ENCODE data around the gene SLC19A2. TPM values are rescaled to one million over a fixed set of nuclear protein-coding genes. Genes with fewer than 3 reads are reported as not detected.

The SLC19A2 gene
- polyA plus RNA-seq, 1 donor (not counting 4 experiments of a cell fraction or from before 2014, with no cell fraction given): 11.9 TPM

DNA sequence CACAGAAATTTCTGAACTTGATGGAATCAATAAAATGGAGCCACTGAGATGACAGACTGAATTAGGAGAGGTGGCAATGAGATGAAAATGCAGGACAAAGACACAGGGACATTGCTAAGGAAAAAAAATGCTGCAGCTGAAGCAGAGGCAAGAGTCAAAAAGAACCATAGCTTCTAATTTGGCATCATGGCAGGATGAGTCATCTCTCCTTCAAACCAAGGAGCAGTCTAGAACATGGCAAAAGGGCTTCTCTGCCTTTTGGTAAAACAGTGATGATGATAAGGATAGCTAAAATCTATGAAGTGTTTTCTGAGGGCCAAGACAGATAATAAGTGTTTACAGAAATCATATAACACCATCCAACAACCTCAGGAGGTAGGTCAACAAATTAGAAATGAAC is 16.8 kb downstream of the SLC19A2 start:
- dilution Hi-C loops (cut with MboI; ENCODE audit: extremely low pct_ligation_motif_present, low sequenced_read_pairs): no loop called here
- Histone ChIP-seq H3K36me3 (ENCODE audit: control insufficient read depth in 2 of 2, extremely low read depth in 1 of 2, insufficient read depth in 2 of 2, low read length in 2 of 2) (peaks cover 0 to 2% of the 10 kb centered on the region in 2 experiments), H3K27me3 (ENCODE audit: control insufficient read depth, extremely low read depth, insufficient read depth, low read length) (no peaks in the 10 kb centered on the region), H3K9me1 (ENCODE audit: control insufficient read depth, extremely low read depth, insufficient read depth, low read length) (no peaks in the 10 kb centered on the region), H3K4me3 (ENCODE audit: control insufficient read depth in 2 of 3, extremely low read depth in 1 of 3, insufficient read depth in 2 of 3, low read depth in 1 of 3, low read length in 3 of 3) (no peak overlapping the region), H3K4me2 (ENCODE audit: control insufficient read depth, extremely low read depth, insufficient read depth, low read depth, low read length) (no peak overlapping the region), H3K27ac (ENCODE audit: control insufficient read depth, insufficient read depth, low read length) (no peak overlapping the region), H4K20me1 (ENCODE audit: control insufficient read depth, extremely low read depth, insufficient read depth, low read length) (no peaks in the 10 kb centered on the region), H3K79me2 (ENCODE audit: control insufficient read depth, insufficient read depth, low read length) (no peaks in the 10 kb centered on the region), H3K4me1 (ENCODE audit: control insufficient read depth, extremely low read depth, insufficient read depth, low read length) (no peaks in the 10 kb centered on the region), H3K9ac (ENCODE audit: control insufficient read depth, extremely low read depth, insufficient read depth, low read length) (no peak overlapping the region), H2AFZ (ENCODE audit: control insufficient read depth, low read length) (no peak overlapping the region), H3K9me3 (ENCODE audit: control insufficient read depth, low read depth, low read length) (no peaks in the 10 kb centered on the region)
- FAIRE-seq (no peak), DNase-seq (ENCODE audit: low read depth, low spot score) (no peak)
- TF ChIP-seq EZH2 (IDR thresholded peaks at IDR 0.05; ENCODE audit: low read length): no peak
- TF ChIP-seq, protein P1, sequence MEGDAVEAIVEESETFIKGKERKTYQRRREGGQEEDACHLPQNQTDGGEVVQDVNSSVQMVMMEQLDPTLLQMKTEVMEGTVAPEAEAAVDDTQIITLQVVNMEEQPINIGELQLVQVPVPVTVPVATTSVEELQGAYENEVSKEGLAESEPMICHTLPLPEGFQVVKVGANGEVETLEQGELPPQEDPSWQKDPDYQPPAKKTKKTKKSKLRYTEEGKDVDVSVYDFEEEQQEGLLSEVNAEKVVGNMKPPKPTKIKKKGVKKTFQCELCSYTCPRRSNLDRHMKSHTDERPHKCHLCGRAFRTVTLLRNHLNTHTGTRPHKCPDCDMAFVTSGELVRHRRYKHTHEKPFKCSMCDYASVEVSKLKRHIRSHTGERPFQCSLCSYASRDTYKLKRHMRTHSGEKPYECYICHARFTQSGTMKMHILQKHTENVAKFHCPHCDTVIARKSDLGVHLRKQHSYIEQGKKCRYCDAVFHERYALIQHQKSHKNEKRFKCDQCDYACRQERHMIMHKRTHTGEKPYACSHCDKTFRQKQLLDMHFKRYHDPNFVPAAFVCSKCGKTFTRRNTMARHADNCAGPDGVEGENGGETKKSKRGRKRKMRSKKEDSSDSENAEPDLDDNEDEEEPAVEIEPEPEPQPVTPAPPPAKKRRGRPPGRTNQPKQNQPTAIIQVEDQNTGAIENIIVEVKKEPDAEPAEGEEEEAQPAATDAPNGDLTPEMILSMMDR (optimal IDR thresholded peaks at IDR 0.05 in 1 of 3, IDR thresholded peaks at IDR 0.05 in 1 of 3, conservative IDR thresholded peaks at IDR 0.05 in 1 of 3; ENCODE audit: extremely low read depth in 1 of 3, insufficient read depth in 2 of 3, low read length in 3 of 3): no peak

DNA sequence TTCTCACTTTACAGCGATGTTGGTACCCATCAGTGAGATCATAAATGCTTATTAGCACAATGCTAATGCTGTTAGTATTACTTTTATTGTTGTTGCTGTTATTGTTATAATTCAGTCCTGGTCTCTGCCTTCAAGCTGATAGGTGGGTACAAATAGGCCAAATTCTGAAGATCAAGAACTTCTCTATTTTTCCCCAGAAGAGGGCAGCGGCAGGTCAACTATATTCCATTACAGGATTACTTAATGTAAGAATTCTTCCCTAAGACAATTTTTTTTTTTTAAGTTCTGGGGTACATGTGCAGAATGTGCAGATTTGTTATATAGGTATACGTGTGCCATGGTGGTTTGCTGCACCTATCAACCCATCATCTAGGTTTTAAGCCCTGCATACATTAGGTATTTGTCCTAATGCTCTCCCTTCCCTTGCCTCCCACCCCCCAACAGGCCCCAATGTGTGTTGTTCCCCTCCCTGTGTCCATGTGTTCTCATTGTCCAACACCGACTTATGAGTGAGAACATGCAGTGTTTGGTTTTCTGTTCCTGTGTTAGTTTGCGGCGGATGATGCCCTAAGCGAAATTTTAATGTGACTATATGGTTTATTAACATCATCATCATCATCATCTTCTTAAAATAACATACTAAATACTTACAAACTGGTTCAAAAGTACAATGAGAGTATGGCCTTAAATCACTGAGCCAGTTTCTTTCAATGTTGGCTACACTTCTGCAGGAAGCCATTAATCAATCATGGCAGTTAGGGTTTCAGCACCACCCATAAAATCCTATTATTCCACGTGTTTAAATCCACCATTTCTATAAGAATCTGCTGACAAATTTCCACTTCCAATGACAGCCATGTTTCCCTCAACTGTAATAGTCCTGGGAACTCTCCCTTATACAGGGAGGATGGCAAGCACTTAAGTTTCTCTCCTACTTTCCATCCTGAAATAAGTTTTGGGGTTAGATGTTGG is 19.2 kb downstream of the SLC19A2 start:
- Histone ChIP-seq H3K79me2 (ENCODE audit: control insufficient read depth, insufficient read depth, low read length) (no peaks in the 10 kb centered on the region), H3K36me3 (ENCODE audit: control insufficient read depth in 2 of 2, extremely low read depth in 1 of 2, insufficient read depth in 2 of 2, low read length in 2 of 2) (peaks cover 0 to 2% of the 10 kb centered on the region in 2 experiments), H2AFZ (ENCODE audit: control insufficient read depth, low read length) (no peak overlapping the region), H4K20me1 (ENCODE audit: control insufficient read depth, extremely low read depth, insufficient read depth, low read length) (no peaks in the 10 kb centered on the region), H3K4me3 (ENCODE audit: control insufficient read depth in 2 of 3, extremely low read depth in 1 of 3, insufficient read depth in 2 of 3, low read depth in 1 of 3, low read length in 3 of 3) (no peak overlapping the region), H3K4me1 (ENCODE audit: control insufficient read depth, extremely low read depth, insufficient read depth, low read length) (no peaks in the 10 kb centered on the region), H3K27me3 (ENCODE audit: control insufficient read depth, extremely low read depth, insufficient read depth, low read length) (no peaks in the 10 kb centered on the region), H3K9me3 (ENCODE audit: control insufficient read depth, low read depth, low read length) (no peaks in the 10 kb centered on the region), H3K9ac (ENCODE audit: control insufficient read depth, extremely low read depth, insufficient read depth, low read length) (no peak overlapping the region), H3K27ac (ENCODE audit: control insufficient read depth, insufficient read depth, low read length) (no peak overlapping the region), H3K4me2 (ENCODE audit: control insufficient read depth, extremely low read depth, insufficient read depth, low read depth, low read length) (no peak overlapping the region), H3K9me1 (ENCODE audit: control insufficient read depth, extremely low read depth, insufficient read depth, low read length) (no peaks in the 10 kb centered on the region)
- dilution Hi-C loops (cut with MboI; ENCODE audit: extremely low pct_ligation_motif_present, low sequenced_read_pairs): no loop called here
- FAIRE-seq (no peak), DNase-seq (ENCODE audit: low read depth, low spot score) (no peak)
- TF ChIP-seq EZH2 (IDR thresholded peaks at IDR 0.05; ENCODE audit: low read length): no peak
- TF ChIP-seq, protein P1 (optimal IDR thresholded peaks at IDR 0.05 in 1 of 3, IDR thresholded peaks at IDR 0.05 in 1 of 3, conservative IDR thresholded peaks at IDR 0.05 in 1 of 3; ENCODE audit: extremely low read depth in 1 of 3, insufficient read depth in 2 of 3, low read length in 3 of 3): no peak

Measured in keratinocyte (primary cell).